Skeletal muscle cell (primary cell): ENCODE data around the gene SIAH3.

Experiments used
- DNase-seq: peaks from one replicate; pipeline ENCODE4 v3.0.0-alpha.2; 2010; ENCODE audit warnings: low read depth
- H3K4me3 ChIP-seq: 2 replicates; pipeline ENCODE4 v1.5.1; 2011; ENCODE audit warnings: low read depth, mild to moderate bottlenecking, control low read depth, low read length, moderate library complexity

The SIAH3 gene

DNA sequence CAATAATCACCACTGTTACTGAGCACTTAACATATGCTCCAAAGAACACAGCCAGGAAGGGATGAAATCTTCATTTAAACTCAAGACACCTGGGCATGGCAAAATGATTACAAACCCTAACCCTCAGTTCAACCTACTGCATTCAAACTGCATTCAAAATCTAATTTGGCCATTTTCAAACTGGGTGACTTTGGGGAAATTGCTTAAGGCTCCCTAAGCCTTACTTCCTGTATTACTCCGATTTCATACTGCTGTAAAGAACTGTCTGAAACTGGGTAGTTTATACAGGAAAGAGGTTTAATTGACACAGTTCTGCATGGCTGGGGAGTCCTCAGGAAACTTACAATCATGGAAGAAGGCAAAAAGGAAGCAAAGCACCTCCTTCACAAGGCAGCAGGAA lies 99.0 kb downstream of the SIAH3 start:
- DNase-seq: no peak
- no peak overlapping the region for H3K4me3 ChIP-seq

DNA sequence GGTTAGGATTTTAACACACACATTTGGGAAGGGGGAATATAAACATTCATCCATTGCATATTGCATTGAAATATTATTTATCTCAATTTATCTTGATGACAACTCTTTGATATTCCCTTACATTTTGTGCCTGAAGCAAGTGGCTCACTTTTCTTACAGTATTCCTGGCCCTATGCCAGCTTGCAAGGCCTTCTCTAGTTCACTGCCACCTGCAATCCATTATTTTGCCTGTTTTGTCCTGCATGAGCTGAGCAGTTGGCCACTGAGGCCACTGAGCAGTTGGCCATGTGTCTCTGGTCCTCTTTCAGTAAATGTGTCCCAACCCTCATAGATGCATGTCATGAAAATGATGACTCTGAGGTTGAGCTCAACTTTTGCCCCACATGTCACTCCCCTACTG lies 99.7 kb downstream of the SIAH3 start:
- no peak overlapping the region for H3K4me3 ChIP-seq
- DNase-seq: no peak

- DNase-seq: no peak
- no peak overlapping the region for H3K4me3 ChIP-seq
Measured at GRCh38 chr13:45750566-45750965, 101.0 kb downstream of the SIAH3 start.

- no peak for DNase-seq
- H3K4me3 ChIP-seq: no peak overlapping the region
Measured at GRCh38 chr13:45748941-45749759, 102.4 kb downstream of the SIAH3 start.

DNA sequence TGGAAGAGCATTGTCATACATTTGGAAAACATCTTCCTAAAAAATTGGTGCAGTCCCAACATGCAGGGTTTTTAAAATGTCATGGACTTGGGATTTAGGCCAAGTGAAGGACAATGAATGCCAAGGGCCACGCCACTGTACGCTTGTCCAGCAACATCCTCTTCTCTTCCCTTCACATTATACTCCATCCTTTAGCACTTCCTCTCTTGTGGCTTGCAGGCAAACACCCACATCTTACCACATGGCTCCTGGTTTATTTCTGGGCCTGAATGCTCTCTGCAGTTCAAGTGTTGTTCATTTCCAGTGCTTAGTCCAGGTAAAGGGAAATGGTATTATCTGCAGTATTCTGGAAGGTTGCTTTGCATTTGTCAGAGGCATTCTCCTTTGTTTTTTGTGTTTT lies 104.5 kb downstream of the SIAH3 start:
- no peak overlapping the region for H3K4me3 ChIP-seq
- no peak for DNase-seq

GRCh38 chr13:45744979-45745378 lies 106.6 kb downstream of the SIAH3 start:
- no peak for DNase-seq
- no peak overlapping the region for H3K4me3 ChIP-seq

- DNase-seq: no peak
- H3K4me3 ChIP-seq: no peak overlapping the region
Measured at GRCh38 chr13:45742985-45743384, 108.6 kb downstream of the SIAH3 start.

- no peak for DNase-seq
- H3K4me3 ChIP-seq: no peak overlapping the region
Measured at GRCh38 chr13:45737571-45738017, 114.0 kb downstream of the SIAH3 start.

- DNase-seq: no peak
- no peak overlapping the region for H3K4me3 ChIP-seq
Measured at GRCh38 chr13:45733361-45733760, 118.2 kb downstream of the SIAH3 start.

DNA sequence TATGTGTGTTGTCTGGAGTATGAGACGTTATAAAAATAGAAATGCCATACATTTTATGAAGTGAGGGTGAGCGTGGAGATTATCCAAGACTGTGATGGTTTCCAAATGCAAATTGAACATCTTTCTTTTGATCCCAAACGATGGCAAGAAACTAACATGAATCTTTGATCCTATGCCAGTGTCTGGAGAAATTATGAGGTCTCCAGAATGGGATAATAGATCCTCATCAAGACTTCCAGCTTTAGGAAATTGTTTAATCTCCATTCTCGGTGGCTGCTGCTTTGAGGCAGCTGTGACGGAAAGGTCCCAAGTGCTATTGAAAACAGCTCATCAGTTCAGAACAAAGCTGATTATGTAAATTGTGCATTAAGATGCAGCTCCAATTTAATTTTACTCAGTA lies 118.6 kb downstream of the SIAH3 start:
- DNase-seq: no peak
- no peak overlapping the region for H3K4me3 ChIP-seq

- no peak for DNase-seq
- H3K4me3 ChIP-seq: no peak overlapping the region
Measured at GRCh38 chr13:45731455-45731854, 120.1 kb downstream of the SIAH3 start.

GRCh38 chr13:45728759-45729158 lies 122.8 kb downstream of the SIAH3 start:
- DNase-seq: no peak
- no peak overlapping the region for H3K4me3 ChIP-seq
